ENCODE results near the gene KLK13.

GRCh38 chr19:51097796-51098195 is 32.9 kb upstream of the KLK13 start:
- TF ChIP-seq REST (IDR thresholded peaks at IDR 0.05; ENCODE audit: insufficient read depth in 1 of 2, low read depth in 2 of 2, low read length in 2 of 2) (no peak), POLR2AphosphoS5 (IDR thresholded peaks at IDR 0.05; ENCODE audit: low read depth, low read length) (no peak), SIN3A (IDR thresholded peaks at IDR 0.05; ENCODE audit: borderline replicate concordance, insufficient read depth, low read length) (no peak), TAF1 (IDR thresholded peaks at IDR 0.05; ENCODE audit: borderline replicate concordance, insufficient read depth, low read length) (no peak)
